ENCODE data around the gene BAHCC1. TPM values are rescaled to one million over a fixed set of nuclear protein-coding genes. Genes with fewer than 3 reads are reported as not detected.
A peak's percentile ranks its signal among the peaks of the same experiment; 100 is the strongest.

The BAHCC1 gene
- total RNA-seq, 2 experiments from 2014 or later: 0.40 to 0.65 TPM

DNA sequence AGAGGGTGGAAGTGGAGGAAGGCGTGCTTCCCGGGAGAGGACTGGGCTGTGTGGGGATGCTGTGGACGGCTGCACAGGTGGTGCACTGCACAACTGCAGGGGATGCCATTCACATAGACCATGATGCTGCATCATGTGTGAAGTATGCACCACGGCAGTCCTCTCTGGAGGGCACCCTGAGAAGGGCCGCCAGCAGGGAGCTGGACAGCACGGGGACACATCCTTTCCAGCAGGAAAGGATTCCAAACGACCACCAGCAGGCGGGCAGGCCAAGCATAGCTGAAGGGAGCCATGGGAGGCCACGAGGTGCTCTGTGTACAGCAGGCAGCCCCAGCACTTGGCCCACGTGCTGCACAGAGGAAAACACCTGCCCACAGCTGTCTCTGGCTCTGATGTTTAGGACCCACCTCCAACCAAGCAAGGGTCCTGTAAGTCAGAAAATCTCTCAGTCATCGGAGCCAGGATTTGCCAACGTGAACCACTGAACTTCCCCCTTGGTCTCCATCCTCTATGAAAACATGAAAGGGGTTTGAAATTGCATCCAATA is 107.3 kb downstream of the BAHCC1 start:
- POLR2A ChIA-PET: interaction anchor here (1.0 to 1.4 kb wide), 3 partner anchors 9 to 37 kb away, joined by 3 read pairs; no protein-coding TSS in a partner anchor
- no peaks in the 10 kb centered on the region for H3K36me3 Mint-ChIP-seq (ENCODE audit: low read depth)
- no peaks in the 10 kb centered on the region for H3K27me3 Mint-ChIP-seq
- intact Hi-C loops (cut with micrococcal nuclease): no loop called here
- TF ChIP-seq, protein P1, sequence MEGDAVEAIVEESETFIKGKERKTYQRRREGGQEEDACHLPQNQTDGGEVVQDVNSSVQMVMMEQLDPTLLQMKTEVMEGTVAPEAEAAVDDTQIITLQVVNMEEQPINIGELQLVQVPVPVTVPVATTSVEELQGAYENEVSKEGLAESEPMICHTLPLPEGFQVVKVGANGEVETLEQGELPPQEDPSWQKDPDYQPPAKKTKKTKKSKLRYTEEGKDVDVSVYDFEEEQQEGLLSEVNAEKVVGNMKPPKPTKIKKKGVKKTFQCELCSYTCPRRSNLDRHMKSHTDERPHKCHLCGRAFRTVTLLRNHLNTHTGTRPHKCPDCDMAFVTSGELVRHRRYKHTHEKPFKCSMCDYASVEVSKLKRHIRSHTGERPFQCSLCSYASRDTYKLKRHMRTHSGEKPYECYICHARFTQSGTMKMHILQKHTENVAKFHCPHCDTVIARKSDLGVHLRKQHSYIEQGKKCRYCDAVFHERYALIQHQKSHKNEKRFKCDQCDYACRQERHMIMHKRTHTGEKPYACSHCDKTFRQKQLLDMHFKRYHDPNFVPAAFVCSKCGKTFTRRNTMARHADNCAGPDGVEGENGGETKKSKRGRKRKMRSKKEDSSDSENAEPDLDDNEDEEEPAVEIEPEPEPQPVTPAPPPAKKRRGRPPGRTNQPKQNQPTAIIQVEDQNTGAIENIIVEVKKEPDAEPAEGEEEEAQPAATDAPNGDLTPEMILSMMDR (IDR thresholded peaks at IDR 0.05): no peak
- no peak for DNase-seq
- CTCF ChIA-PET: interaction anchor here (1.8 kb wide), 1 partner anchor 18 kb away, joined by 7 read pairs; no protein-coding TSS in a partner anchor
- H3K27ac Mint-ChIP-seq: no peak overlapping the region
- no peak overlapping the region for H3K4me3 Mint-ChIP-seq
- H3K4me1 Mint-ChIP-seq (ENCODE audit: low read depth): no peaks in the 10 kb centered on the region
- no peaks in the 10 kb centered on the region for H3K9me3 Mint-ChIP-seq
- ATAC-seq: no peak

- intact Hi-C loops (cut with micrococcal nuclease): no loop called here
Measured at GRCh38 chr17:81503619-81504018, 108.4 kb downstream of the BAHCC1 start.

DNA sequence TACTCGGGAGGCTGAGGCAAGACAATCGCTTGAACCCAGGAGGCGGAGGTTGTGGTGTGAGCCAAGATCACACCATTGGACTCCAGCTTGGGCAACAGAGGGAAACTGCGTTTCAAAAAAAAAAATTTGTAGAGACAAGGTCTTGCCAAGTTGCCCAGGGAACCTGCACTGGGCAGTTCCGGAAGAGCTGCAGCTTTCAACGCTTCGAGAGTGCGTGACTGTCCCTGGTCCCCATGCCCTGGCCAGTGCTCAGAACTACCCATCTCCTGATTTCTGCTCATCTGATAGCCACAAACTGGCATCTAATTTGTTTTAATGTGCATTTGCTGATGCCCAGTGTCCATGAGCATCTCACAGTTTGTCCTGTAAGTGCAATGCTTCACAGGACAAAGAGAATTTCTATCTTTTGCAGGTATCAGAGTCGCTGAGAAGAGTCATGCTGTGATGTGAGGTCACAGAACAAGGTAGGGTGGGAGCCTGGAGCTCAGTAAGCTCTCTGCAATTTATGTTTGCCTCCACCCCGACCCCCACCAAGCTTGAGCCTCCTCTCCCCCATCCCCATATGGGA is 113.5 kb downstream of the BAHCC1 start:
- TF ChIP-seq, protein P1 (IDR thresholded peaks at IDR 0.05): no peak
- ChIA-PET POLR2A (interaction anchor here (0.9 to 3.9 kb wide), 11 partner anchors 9 to 213 kb away, joined by 3 to 20 read pairs (median 7); partner anchors contain the start of genes FAAP100 and SLC38A10), CTCF (interaction anchor here (0.8 to 6.2 kb wide), 3 partner anchors 25 to 256 kb away, joined by 3 to 28 read pairs (median 3); no protein-coding TSS in a partner anchor)
- no peak for ATAC-seq
- Mint-ChIP-seq H3K36me3 (ENCODE audit: low read depth) (peaks cover 42% of the 10 kb centered on the region), H3K27ac (peak overlapping the region; percentile 92), H3K27me3 (no peaks in the 10 kb centered on the region), H3K4me1 (ENCODE audit: low read depth) (peaks cover 14% of the 10 kb centered on the region), H3K9me3 (no peaks in the 10 kb centered on the region), H3K4me3 (peak overlapping the region; percentile 97)
- intact Hi-C loops (cut with micrococcal nuclease): no loop called here
- no peak for DNase-seq

More at GRCh38 chr17:81503619-81504018, 108.4 kb downstream of the BAHCC1 start:
- DNase-seq (no peak), ATAC-seq (no peak)
- H3K4me1 Mint-ChIP-seq (ENCODE audit: low read depth): peaks cover 2% of the 10 kb centered on the region
- H3K9me3 Mint-ChIP-seq: no peaks in the 10 kb centered on the region
- H3K36me3 Mint-ChIP-seq (ENCODE audit: low read depth): peaks cover 5% of the 10 kb centered on the region
- ChIA-PET CTCF (no interaction called here), POLR2A (interaction anchor here (0.6 to 1.4 kb wide), 2 partner anchors 8 to 162 kb away, joined by 3 read pairs; no protein-coding TSS in a partner anchor)
- H3K27ac Mint-ChIP-seq: no peak overlapping the region
- no peaks in the 10 kb centered on the region for H3K27me3 Mint-ChIP-seq
- H3K4me3 Mint-ChIP-seq: no peak overlapping the region
- TF ChIP-seq, protein P1 (IDR thresholded peaks at IDR 0.05): no peak

- ChIA-PET POLR2A (interaction anchor here (0.9 to 3.9 kb wide), 14 partner anchors 9 to 238 kb away, joined by 3 to 20 read pairs (median 7); partner anchors contain the start of genes FAAP100 and SLC38A10), CTCF (interaction anchor here (0.8 to 6.2 kb wide), 3 partner anchors 25 to 257 kb away, joined by 3 to 28 read pairs (median 3); no protein-coding TSS in a partner anchor)
- ATAC-seq (no peak), DNase-seq (no peak)
- H3K4me3 Mint-ChIP-seq: peak overlapping the region; percentile 97
- TF ChIP-seq, protein P1 (IDR thresholded peaks at IDR 0.05): no peak
- intact Hi-C loops (cut with micrococcal nuclease): no loop called here
- no peaks in the 10 kb centered on the region for H3K9me3 Mint-ChIP-seq
- H3K36me3 Mint-ChIP-seq (ENCODE audit: low read depth): peaks cover 42% of the 10 kb centered on the region
- H3K4me1 Mint-ChIP-seq (ENCODE audit: low read depth): peaks cover 14% of the 10 kb centered on the region
- peak overlapping the region; percentile 92 for H3K27ac Mint-ChIP-seq
- H3K27me3 Mint-ChIP-seq: no peaks in the 10 kb centered on the region
Measured at GRCh38 chr17:81509207-81509971, 114.1 kb downstream of the BAHCC1 start.
